Gastroesophageal sphincter (tissue), 3 donors: ENCODE results near the gene RNF150.

Experiments
- CTCF ChIP-seq, 4 experiments: fragments of 200-600 bp in 2 of 4; fragments of 450-650 bp in 2 of 4; sonication (generic) in 1 of 4; IDR thresholded peaks; one replicate each; pipeline ENCODE4 v1.5.1; 2017 to 2019; ENCODE audit warnings: antibody characterized with exemption in 4 of 4, mild to moderate bottlenecking in 2 of 4, moderate library complexity in 2 of 4
- EP300 ChIP-seq: sonication (generic); formaldehyde crosslinking; IDR thresholded peaks from one replicate; pipeline ENCODE4 v1.6.1; 2017; ENCODE audit warnings: antibody characterized with exemption, mild to moderate bottlenecking
- POLR2A ChIP-seq, 2 donors: fragments of 450-650 bp; IDR thresholded peaks; one replicate each; pipeline ENCODE4 v1.6.1; 2017; ENCODE audit warnings: antibody characterized with exemption in 2 of 2, mild to moderate bottlenecking in 2 of 2, moderate library complexity in 1 of 2
- POLR2AphosphoS5 ChIP-seq: sonication (generic); formaldehyde crosslinking; IDR thresholded peaks from one replicate; pipeline ENCODE4 v1.6.1; 2017; ENCODE audit warnings: antibody characterized with exemption

GRCh38 chr4:140993370-140993769 is 139.9 kb downstream of the RNF150 start:
- no peak for TF ChIP-seq EP300
- peak in 1 of 4 experiments; percentile 7 for TF ChIP-seq CTCF (IDR thresholded peaks at IDR 0.05)
- TF ChIP-seq POLR2AphosphoS5, result no peak
- TF ChIP-seq POLR2A (IDR thresholded peaks at IDR 0.05), result no peak
